ENCODE results near the gene GBGT1. TPM values are rescaled to one million over a fixed set of nuclear protein-coding genes. Genes with fewer than 3 reads are reported as not detected.

GBGT1 gene
- total and polyA plus RNA-seq, 9 of the 15 experiments (the other 6 are each of a cell fraction or from before 2014, with no cell fraction given): 0.55 to 25.8 (median 13.7) TPM

DNA sequence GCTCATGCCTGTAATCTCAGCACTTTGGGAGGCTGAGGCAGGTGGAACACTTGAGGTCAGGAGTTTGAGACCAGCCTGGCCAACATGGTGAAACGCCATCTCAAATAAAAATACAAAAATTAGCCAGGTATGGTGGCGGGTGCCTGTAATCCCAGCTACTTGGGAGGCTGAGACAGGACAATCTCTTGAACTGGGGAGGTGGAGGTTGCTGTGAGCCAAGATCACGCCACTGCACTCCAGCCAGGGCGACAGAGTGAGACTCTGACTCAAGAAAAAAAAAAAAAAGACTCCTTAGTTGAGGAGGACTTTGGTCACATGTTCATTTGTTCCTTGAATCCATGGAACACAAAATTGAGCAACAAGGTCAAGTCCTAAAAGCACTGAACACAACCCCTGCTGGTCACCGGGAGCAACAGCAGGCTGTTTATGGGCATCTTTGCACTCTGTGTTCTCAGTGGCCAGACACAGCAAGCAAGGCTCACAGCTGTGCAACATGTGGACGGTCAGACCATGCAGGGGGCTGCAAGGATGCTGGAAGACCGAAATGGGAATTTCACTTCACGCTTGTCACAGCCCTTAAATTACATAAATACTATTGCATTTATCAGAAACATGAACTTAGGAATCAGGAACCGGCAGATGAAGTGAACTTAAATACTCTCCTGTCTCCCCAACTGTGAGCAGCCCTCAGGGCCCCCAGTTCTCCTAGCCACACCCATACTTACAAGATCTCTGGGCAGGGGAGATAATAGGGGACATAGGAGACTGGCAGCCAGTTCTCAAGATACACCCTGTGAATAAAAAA, 2.8 kb downstream of the GBGT1 start (continued):
- TF ChIP-seq, protein P1, sequence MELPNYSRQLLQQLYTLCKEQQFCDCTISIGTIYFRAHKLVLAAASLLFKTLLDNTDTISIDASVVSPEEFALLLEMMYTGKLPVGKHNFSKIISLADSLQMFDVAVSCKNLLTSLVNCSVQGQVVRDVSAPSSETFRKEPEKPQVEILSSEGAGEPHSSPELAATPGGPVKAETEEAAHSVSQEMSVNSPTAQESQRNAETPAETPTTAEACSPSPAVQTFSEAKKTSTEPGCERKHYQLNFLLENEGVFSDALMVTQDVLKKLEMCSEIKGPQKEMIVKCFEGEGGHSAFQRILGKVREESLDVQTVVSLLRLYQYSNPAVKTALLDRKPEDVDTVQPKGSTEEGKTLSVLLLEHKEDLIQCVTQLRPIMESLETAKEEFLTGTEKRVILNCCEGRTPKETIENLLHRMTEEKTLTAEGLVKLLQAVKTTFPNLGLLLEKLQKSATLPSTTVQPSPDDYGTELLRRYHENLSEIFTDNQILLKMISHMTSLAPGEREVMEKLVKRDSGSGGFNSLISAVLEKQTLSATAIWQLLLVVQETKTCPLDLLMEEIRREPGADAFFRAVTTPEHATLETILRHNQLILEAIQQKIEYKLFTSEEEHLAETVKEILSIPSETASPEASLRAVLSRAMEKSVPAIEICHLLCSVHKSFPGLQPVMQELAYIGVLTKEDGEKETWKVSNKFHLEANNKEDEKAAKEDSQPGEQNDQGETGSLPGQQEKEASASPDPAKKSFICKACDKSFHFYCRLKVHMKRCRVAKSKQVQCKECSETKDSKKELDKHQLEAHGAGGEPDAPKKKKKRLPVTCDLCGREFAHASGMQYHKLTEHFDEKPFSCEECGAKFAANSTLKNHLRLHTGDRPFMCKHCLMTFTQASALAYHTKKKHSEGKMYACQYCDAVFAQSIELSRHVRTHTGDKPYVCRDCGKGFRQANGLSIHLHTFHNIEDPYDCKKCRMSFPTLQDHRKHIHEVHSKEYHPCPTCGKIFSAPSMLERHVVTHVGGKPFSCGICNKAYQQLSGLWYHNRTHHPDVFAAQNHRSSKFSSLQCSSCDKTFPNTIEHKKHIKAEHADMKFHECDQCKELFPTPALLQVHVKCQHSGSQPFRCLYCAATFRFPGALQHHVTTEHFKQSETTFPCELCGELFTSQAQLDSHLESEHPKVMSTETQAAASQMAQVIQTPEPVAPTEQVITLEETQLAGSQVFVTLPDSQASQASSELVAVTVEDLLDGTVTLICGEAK (IDR thresholded peaks at IDR 0.05): no peak
- TF ChIP-seq, protein P1 (CRISPR knock-in tag; IDR thresholded peaks at IDR 0.05): no peak
- TF ChIP-seq NEUROD1 (IDR thresholded peaks at IDR 0.05; ENCODE audit: borderline replicate concordance, low read depth, low read length, partially characterized antibody) (no peak), SIX5 (IDR thresholded peaks at IDR 0.05; ENCODE audit: borderline replicate concordance in 1 of 2, insufficient read depth in 1 of 2, low read depth in 1 of 2, low read length in 2 of 2) (no peak), KAT8 (IDR thresholded peaks at IDR 0.05; ENCODE audit: low read depth) (no peak), NFRKB (IDR thresholded peaks at IDR 0.05; ENCODE audit: low read depth) (0 out of 2 replicates have a peak, but pooled peaks have one; percentile 24), ZNF24 (IDR thresholded peaks at IDR 0.05) (no peak), MYC (IDR thresholded peaks at IDR 0.05; ENCODE audit: low read depth, low read length) (peak; percentile 60; the same call in 1 of the 2 replicates), MYC (CRISPR knock-in tag; IDR thresholded peaks at IDR 0.05; ENCODE audit: borderline replicate concordance, low read depth) (no peak), NR2C2 (CRISPR knock-in tag; IDR thresholded peaks at IDR 0.05) (no peak), NR2C2 (tag; IDR thresholded peaks at IDR 0.05) (peak; percentile 53; the same call in 1 of the 2 replicates)
- TF ChIP-seq, protein P2, sequence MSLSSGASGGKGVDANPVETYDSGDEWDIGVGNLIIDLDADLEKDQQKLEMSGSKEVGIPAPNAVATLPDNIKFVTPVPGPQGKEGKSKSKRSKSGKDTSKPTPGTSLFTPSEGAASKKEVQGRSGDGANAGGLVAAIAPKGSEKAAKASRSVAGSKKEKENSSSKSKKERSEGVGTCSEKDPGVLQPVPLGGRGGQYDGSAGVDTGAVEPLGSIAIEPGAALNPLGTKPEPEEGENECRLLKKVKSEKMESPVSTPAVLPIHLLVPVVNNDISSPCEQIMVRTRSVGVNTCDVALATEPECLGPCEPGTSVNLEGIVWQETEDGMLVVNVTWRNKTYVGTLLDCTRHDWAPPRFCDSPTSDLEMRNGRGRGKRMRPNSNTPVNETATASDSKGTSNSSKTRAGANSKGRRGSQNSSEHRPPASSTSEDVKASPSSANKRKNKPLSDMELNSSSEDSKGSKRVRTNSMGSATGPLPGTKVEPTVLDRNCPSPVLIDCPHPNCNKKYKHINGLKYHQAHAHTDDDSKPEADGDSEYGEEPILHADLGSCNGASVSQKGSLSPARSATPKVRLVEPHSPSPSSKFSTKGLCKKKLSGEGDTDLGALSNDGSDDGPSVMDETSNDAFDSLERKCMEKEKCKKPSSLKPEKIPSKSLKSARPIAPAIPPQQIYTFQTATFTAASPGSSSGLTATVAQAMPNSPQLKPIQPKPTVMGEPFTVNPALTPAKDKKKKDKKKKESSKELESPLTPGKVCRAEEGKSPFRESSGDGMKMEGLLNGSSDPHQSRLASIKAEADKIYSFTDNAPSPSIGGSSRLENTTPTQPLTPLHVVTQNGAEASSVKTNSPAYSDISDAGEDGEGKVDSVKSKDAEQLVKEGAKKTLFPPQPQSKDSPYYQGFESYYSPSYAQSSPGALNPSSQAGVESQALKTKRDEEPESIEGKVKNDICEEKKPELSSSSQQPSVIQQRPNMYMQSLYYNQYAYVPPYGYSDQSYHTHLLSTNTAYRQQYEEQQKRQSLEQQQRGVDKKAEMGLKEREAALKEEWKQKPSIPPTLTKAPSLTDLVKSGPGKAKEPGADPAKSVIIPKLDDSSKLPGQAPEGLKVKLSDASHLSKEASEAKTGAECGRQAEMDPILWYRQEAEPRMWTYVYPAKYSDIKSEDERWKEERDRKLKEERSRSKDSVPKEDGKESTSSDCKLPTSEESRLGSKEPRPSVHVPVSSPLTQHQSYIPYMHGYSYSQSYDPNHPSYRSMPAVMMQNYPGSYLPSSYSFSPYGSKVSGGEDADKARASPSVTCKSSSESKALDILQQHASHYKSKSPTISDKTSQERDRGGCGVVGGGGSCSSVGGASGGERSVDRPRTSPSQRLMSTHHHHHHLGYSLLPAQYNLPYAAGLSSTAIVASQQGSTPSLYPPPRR (CRISPR knock-in tag; IDR thresholded peaks at IDR 0.05; ENCODE audit: borderline replicate concordance): no peak

Data from K562 (cell line).